WTC11 (cell line): ENCODE results near the gene MTF1. TPM values are rescaled to one million over a fixed set of nuclear protein-coding genes. Genes with fewer than 3 reads are reported as not detected.

ENCODE experiments used
- ATAC-seq: fragments of 200-7000 bp; cut with Tn5 transposase; 2 replicates; pipeline ENCODE4 v1.10.0; 2021; ENCODE audit warnings: mild to moderate bottlenecking, moderate library complexity
- CTCF ChIA-PET: fragments of 300-600 bp; sonication (Branson Sonifier 250); formaldehyde crosslinking; loops from one replicate; lab custom pipeline; 2021; ENCODE audit warnings: antibody characterized with exemption; lab: Charles Lee
- POLR2A ChIA-PET: fragments of 350-600 bp; sonication (Branson Sonifier 250); formaldehyde crosslinking; loops from one replicate; lab custom pipeline; 2021; ENCODE audit warnings: antibody characterized with exemption; lab: Charles Lee
- DNase-seq: peaks from one replicate; pipeline ENCODE4 v3.0.0; 2021; ENCODE audit warnings: low spot score
- H3K27ac Mint-ChIP-seq: 2 replicates; pipeline ENCODE4 v1.8.0; 2021; ENCODE audit warnings: mixed read lengths
- H3K27me3 Mint-ChIP-seq: 2 replicates; pipeline ENCODE4 v1.8.0; 2021; ENCODE audit warnings: low read depth, mild to moderate bottlenecking, moderate library complexity, mixed read lengths
- H3K36me3 Mint-ChIP-seq: 2 replicates; pipeline ENCODE4 v1.8.0; 2021; ENCODE audit warnings: mixed read lengths
- H3K4me1 Mint-ChIP-seq: 2 replicates; pipeline ENCODE4 v1.8.0; 2022; ENCODE audit warnings: mixed read lengths
- H3K4me3 Mint-ChIP-seq: 2 replicates; pipeline ENCODE4 v1.8.0; 2021; ENCODE audit warnings: mild to moderate bottlenecking, moderate library complexity, mixed read lengths
- H3K9me3 Mint-ChIP-seq: 2 replicates; pipeline ENCODE4 v1.8.0; 2021; ENCODE audit warnings: mixed read lengths
- ARID4B ChIP-seq: sonication (generic); formaldehyde crosslinking; IDR thresholded peaks from 2 replicates; pipeline ENCODE4 v1.8.0; 2023; ENCODE audit warnings: missing genetic modification reagents, mild to moderate bottlenecking, borderline replicate concordance
- CDX4 ChIP-seq: fragments of 250-450 bp; sonication (Bioruptor Pico); IDR thresholded peaks from 2 replicates; pipeline ENCODE4 v1.9.0; 2021; ENCODE audit warnings: moderate library complexity, mild to moderate bottlenecking, inconsistent platforms, borderline replicate concordance
- ETV6 ChIP-seq: sonication (generic); formaldehyde crosslinking; IDR thresholded peaks from 2 replicates; pipeline ENCODE4 v1.8.1; 2022; ENCODE audit warnings: mild to moderate bottlenecking, missing genetic modification reagents
- GTF2I ChIP-seq: fragments of 250-450 bp; sonication (Bioruptor Pico); conservative IDR thresholded peaks from 2 replicates; pipeline ENCODE4 v1.4.0; 2021; ENCODE audit warnings: mild to moderate bottlenecking
- JUN ChIP-seq: sonication (generic); formaldehyde crosslinking; IDR thresholded peaks from 2 replicates; pipeline ENCODE4 v1.8.0; 2023; ENCODE audit warnings: mild to moderate bottlenecking, missing genetic modification reagents
- MLX ChIP-seq: sonication (generic); formaldehyde crosslinking; IDR thresholded peaks from 2 replicates; pipeline ENCODE4 v1.8.1; 2023; ENCODE audit warnings: mild to moderate bottlenecking, missing genetic modification reagents, moderate library complexity
- NFATC4 ChIP-seq: fragments of 250-450 bp; sonication (Bioruptor Pico); IDR thresholded peaks from 2 replicates; pipeline ENCODE4 v1.9.0; 2021; ENCODE audit warnings: mild to moderate bottlenecking
- NR1H2 ChIP-seq: sonication (generic); formaldehyde crosslinking; IDR thresholded peaks from 2 replicates; pipeline ENCODE4 v1.9.0; 2021; ENCODE audit warnings: mild to moderate bottlenecking, moderate library complexity, missing genetic modification reagents
- SMAD3 ChIP-seq: sonication (generic); formaldehyde crosslinking; IDR thresholded peaks from 2 replicates; pipeline ENCODE4 v1.8.0; 2022; ENCODE audit warnings: missing genetic modification reagents, mild to moderate bottlenecking, borderline replicate concordance
- TEAD4 ChIP-seq: sonication (generic); formaldehyde crosslinking; IDR thresholded peaks from 2 replicates; pipeline ENCODE4 v1.8.0; 2022; ENCODE audit warnings: mild to moderate bottlenecking, missing genetic modification reagents
- TP53 ChIP-seq: sonication (generic); formaldehyde crosslinking; IDR thresholded peaks from 2 replicates; pipeline ENCODE4 v1.8.1; 2023; ENCODE audit warnings: mild to moderate bottlenecking, missing genetic modification reagents
- ZBTB21 ChIP-seq: sonication (generic); formaldehyde crosslinking; IDR thresholded peaks from 2 replicates; pipeline ENCODE4 v1.8.1; 2023; ENCODE audit warnings: mild to moderate bottlenecking, missing genetic modification reagents, borderline replicate concordance
- ZMAT4 ChIP-seq: fragments of 250-450 bp; sonication (Bioruptor Pico); IDR thresholded peaks from 2 replicates; pipeline ENCODE4 v1.9.0; 2021; ENCODE audit warnings: mild to moderate bottlenecking
- ZNF396 ChIP-seq: fragments of 250-450 bp; sonication (Bioruptor Pico); IDR thresholded peaks from 2 replicates; pipeline ENCODE4 v1.8.0; 2021; ENCODE audit warnings: mild to moderate bottlenecking, moderate library complexity, borderline replicate concordance
- ZNF425 ChIP-seq: fragments of 250-450 bp; sonication (Bioruptor Pico); conservative IDR thresholded peaks from 2 replicates; pipeline ENCODE4 v1.9.0; 2021; ENCODE audit warnings: mild to moderate bottlenecking
- ZNF671 ChIP-seq: fragments of 250-450 bp; sonication (Bioruptor Pico); IDR thresholded peaks from 2 replicates; pipeline ENCODE4 v1.8.0; 2021; ENCODE audit warnings: mild to moderate bottlenecking
- total RNA-seq: library from RNA; stranded (reverse); gene quantifications from 3 replicates; pipeline ENCODE4 v1.2.3, GENCODE V29; 2021

MTF1 gene
- total RNA-seq, 1 experiment from 2014 or later, result 12.2 TPM

- Mint-ChIP-seq H3K36me3 (peaks cover 19% of the 10 kb centered on the region), H3K27ac (no peak overlapping the region), H3K4me3 (no peak overlapping the region), H3K9me3 (no peaks in the 10 kb centered on the region), H3K27me3 (no peaks in the 10 kb centered on the region), H3K4me1 (peaks cover 9% of the 10 kb centered on the region)
- ChIA-PET POLR2A (no interaction called here), CTCF (no interaction called here)
- ATAC-seq (no peak), DNase-seq (no peak)
- no peak for TF ChIP-seq ZNF671
- no peak for TF ChIP-seq MLX (CRISPR knock-in tag)
- TF ChIP-seq ZBTB21, result no peak
- no peak for TF ChIP-seq NFATC4 (CRISPR knock-in tag)
- TF ChIP-seq CDX4 (CRISPR knock-in tag), result no peak
- TF ChIP-seq JUN (CRISPR knock-in tag), result no peak
- no peak for TF ChIP-seq GTF2I (CRISPR knock-in tag)
- no peak for TF ChIP-seq TEAD4 (CRISPR knock-in tag)
- TF ChIP-seq SMAD3 (CRISPR knock-in tag), result no peak
- no peak for TF ChIP-seq NR1H2 (CRISPR knock-in tag)
- TF ChIP-seq ZMAT4 (CRISPR knock-in tag), result no peak
- no peak for TF ChIP-seq TP53 (CRISPR knock-in tag)
- no peak for TF ChIP-seq ZNF396 (CRISPR knock-in tag)
- TF ChIP-seq ETV6, result no peak
Observed at GRCh38 chr1:37861151-37861550, 1.8 kb upstream of the MTF1 start.

- Mint-ChIP-seq H3K4me3 (peak overlapping the region; percentile 92), H3K36me3 (peaks cover 17% of the 10 kb centered on the region), H3K27me3 (no peaks in the 10 kb centered on the region), H3K9me3 (no peaks in the 10 kb centered on the region), H3K4me1 (peaks cover 9% of the 10 kb centered on the region), H3K27ac (peak overlapping the region; percentile 92)
- DNase-seq (no peak), ATAC-seq (no peak)
- CTCF ChIA-PET, result interaction anchor here (0.5 to 2.0 kb wide), 30 partner anchors 10 to 943 kb away, joined by 3 to 34 read pairs (median 8); partner anchors contain the start of genes C1orf122, CDCA8, EPHA10 and GNL2
- TF ChIP-seq TEAD4 (CRISPR knock-in tag) (no peak), ARID4B (no peak)
- POLR2A ChIA-PET, result no interaction called here
Observed at GRCh38 chr1:37860346-37860666, 914 bp upstream of the MTF1 start.

- CTCF ChIA-PET, result interaction anchor here (0.9 to 2.0 kb wide), 30 partner anchors 9 to 663 kb away, joined by 3 to 34 read pairs (median 8); partner anchors contain the start of genes C1orf122, CDCA8, EPHA10 and YRDC
Observed at GRCh38 chr1:37858931-37859506, 373 bp downstream of the MTF1 start.

More at GRCh38 chr1:37858931-37859506, 373 bp downstream of the MTF1 start:
- H3K4me1 Mint-ChIP-seq, result peaks cover 9% of the 10 kb centered on the region
- H3K9me3 Mint-ChIP-seq, result no peaks in the 10 kb centered on the region
- ATAC-seq (peak; percentile 9), DNase-seq (no peak)
- 0 out of 2 replicates have a peak overlapping the region, but pooled peaks have one; percentile 27 for H3K27ac Mint-ChIP-seq
- peaks cover 19% of the 10 kb centered on the region for H3K36me3 Mint-ChIP-seq
- POLR2A ChIA-PET, result interaction anchor here (0.6 to 1.6 kb wide), 3 partner anchors 51 to 699 kb away, joined by 3 to 9 read pairs (median 5); partner anchors contain the start of genes C1orf122 and YRDC
- no peak for TF ChIP-seq ZNF425
- H3K27me3 Mint-ChIP-seq, result no peaks in the 10 kb centered on the region
- H3K4me3 Mint-ChIP-seq, result peak overlapping the region; percentile 92
